Measurements from ENCODE around the gene BCL2.
"Not testable (repeated sequence)": the region's sequence is repeated elsewhere in the genome, so short reads cannot be mapped to it uniquely, and the experiment has no call there.

The BCL2 gene

DNA sequence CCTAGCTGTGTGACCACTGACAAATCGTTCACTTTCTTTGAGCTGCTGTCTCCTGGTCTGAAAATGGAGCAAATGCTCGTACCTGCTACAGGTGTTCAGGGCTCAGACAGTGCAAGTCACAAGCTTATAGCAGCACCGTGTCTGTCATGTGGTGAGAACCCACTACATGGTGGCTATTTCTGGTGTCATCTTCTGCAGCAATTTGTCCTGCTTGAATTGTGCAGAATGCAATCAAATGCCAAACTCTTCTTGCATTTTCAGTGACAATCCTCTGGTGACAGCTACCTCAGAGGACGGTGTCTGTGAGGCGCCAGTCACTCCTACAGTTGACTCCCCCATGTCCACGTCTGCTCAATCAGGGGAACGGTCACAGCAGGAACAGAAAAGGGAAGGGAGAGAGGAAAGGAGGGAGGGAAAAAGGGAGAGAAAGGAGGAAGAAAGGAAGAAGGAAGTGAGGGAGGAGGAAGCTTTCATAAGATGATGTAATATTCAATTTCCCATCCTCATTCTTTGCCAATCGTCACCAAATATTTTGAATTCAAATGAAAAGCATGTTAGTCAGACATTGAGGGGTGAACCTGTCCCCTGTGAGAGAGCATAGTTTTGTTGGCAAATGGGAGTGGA is 122.2 kb downstream of the BCL2 start:
- DNase-seq, result no peak

DNA sequence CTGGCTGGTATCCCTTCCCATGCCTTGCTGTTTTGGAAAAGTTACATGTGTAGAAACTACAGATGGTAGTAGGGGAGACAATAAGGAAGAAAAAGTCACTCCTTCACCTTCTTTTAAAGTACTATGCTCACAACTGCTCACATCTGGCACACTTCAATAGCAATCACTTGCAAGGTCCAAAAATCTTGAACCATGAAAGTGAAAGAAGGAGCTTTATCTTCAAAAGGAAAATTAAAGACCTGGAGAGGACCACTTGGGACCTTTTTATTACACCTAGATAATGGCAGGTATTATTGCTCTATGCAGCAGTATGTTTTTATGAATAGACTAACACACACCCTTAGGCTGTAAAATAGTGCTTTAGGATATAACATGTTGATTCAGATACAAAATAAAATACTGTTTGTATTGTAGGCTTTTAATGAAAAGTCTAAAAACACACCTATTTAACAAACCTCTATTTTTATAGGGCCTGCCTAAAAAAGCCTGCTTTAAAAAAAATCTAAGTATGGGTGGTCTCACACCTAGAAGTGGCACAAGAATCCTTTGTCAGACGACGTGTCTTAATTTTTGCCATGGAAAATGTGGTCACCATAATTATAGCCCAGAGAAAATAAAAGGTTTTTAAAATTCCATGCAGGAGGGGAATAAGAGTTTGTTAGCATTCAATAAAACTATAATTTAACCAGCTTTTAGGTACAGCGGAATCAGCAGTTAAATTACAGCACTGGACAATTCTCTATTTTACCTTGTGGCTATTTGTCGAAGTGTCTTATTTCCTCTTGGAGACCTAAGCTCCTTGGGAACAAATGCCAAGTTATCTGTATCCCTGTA is 124.0 kb downstream of the BCL2 start:
- DNase-seq, result no peak

DNA sequence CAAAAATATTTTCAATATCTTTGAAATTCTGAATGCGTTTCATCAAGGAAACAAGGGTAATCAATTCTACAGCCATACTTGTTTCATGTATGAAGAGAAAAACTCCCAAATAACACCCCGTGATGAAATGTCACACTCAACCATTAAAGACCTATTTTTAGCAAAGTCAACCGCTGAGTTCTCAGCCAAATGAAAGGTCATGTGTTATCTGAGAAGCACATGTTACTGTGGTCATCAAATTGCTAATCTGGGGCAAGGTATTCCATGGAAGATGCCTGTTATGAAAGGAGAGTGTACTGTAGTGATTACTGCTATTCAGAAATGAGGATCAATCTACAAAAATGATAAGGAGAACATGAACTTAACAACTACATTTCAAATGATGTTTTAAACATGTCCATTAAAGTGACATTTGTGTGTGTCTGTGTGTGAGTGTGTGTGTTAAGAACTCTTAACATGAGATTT is 126.7 kb downstream of the BCL2 start:
- DNase-seq, result no peak

DNA sequence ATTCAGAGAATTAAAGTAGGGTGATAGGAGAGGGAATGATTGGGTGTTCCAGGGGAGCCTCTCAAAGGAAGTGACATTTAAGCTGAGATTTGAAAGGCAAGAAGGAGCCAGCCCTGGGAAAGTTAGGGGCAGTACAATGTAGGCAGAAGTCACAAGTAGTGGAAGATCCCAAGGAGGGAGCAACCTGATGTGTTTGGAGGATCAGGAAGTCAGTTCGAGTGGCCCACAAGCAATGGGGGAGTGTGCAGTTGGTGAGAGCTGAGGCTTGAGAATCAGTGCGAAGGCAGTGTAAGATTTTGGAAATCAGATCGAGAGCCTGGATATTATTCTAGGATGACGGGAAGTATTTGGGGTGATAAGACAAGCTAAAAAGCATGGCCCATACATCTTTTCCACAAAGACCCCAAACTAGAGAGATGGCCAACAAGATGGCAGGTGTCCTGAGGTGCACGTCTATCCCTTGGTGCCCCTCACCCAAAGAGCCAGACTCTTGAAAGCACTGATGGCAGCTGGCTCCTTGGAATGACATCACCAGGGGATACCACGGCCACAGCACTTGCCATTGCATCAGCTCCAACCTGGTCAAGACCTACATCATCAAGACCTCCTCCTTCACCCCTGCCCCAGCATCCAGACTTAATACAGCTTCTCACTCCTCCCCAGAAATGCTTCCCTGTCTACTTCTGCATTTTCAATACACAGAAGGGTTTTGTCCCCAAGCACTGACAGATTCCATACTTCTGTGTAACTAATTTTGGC is 127.3 kb downstream of the BCL2 start:
- DNase-seq, result no peak

DNA sequence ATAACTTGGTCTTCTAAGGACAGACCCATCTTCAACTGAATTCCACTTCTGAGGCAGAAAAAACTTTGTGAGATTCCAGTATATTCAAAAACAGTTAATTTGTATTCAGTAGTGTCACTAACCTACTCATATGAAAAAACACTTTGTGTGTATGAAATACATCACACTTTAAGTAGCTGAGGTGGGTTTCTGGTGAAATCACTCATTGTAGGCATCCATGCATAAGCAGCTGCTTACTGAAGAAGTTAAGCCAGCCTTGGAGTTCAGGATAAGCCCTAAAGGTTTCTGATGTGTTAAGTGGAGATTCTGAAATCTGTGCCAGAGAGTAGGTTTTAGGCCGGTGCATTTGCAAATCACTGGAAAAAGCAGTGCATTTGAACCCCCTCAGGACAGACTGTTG is 128.2 kb downstream of the BCL2 start:
- no peak for DNase-seq

DNA sequence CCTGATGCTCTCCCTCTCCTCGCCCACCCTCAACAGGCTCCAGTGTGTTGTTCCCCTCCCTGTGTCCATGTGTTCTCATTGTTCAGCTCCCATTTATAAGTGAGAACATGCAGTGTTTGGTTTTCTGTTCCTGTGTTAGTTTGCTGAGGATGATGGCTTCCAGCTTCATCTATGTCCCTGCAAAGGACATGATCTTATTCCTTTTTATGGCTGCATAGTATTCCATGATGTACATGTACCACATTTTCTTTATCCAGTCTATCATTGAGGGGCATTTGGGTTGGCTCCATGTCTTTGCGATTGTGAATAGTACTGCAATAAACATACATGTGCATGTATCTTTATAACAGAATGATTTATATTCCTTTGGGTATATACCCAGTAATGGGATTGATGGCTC is 128.7 kb downstream of the BCL2 start:
- DNase-seq, result not testable (repeated sequence)

DNA sequence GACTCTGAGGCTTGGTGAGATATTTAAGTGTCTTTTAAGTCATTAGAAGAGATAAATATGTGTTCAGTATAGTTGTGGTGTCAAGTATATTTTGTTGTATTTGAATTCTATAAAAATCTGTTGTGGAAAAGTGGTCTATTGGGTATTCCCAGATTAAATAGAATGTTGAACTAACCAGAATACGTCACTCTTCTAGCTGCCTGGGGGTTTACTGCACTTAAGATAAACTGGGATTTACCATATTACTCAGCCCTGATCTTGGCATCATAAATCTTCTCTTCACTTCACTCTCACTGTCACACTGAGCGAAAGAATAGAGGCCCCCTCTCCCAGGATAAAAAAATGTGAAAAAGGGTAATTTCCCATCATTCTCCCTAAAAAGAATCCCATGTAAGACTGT is 129.8 kb downstream of the BCL2 start:
- DNase-seq, result no peak

DNA sequence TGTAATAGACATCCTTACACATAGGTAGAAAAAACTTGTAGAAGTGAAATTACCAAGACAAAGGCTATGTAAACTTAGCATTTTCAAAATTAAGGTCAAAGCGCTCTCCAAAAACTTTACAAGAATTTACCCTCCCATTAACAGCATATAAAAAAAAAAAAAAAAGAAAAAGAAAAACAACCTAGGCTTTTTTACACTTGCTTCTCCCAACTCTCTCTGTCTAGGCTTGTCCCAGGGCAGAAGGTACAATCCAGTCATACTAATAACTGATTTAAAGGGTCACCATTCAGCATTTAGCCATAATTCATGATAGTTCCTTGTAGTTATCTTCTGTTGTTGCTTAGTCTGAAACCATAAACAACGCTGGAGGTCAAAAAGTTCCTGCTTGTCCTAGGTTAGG is 130.5 kb downstream of the BCL2 start:
- no peak for DNase-seq

DNA sequence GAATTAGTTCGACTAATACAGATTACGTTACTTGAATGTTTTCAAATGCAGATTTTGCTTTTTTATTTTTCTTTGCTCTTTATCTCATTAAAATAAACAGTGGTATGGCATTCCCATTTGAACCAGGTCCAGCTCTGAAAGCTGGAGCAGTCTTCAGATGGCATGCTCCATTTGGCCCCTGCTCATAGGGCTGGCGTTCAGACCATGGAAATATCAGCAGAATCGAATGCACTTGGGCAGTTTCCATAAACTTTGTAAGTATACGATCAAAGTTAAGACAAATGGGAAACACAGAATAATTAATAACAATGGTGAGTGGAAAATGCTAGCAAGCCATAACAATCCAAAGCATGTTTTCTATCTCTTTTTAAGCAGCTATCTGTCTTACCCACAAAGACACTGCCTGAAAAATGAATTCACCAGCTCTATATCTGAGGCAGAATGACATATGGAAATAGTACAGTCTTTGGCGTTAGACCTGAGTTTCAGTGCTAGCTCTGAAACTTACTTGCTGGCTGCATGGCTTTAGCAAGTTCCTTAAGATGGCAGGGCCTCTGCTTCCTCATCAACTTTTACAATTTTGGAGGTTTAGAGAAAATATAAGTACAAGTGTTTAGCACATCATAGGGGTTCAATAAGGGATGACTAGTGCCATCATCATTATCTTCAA is 131.6 kb downstream of the BCL2 start:
- no peak for DNase-seq

DNA sequence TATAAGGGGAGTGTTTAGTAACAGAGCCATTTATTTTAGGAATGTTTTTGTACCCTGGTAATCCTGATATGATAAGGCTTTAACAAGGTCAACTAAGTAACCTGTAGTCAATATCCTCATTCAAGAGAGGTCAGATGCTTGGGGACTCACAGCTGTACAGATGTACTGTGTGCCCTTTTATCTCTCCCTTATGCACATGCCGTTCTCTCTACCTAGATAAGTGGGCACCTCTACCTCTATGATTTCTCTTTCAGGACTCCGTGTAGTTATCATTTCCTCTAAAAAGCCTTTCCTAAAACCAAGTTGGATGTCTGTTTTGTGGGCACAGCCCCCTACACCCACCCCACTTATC is 132.4 kb downstream of the BCL2 start:
- no peak for DNase-seq

DNA sequence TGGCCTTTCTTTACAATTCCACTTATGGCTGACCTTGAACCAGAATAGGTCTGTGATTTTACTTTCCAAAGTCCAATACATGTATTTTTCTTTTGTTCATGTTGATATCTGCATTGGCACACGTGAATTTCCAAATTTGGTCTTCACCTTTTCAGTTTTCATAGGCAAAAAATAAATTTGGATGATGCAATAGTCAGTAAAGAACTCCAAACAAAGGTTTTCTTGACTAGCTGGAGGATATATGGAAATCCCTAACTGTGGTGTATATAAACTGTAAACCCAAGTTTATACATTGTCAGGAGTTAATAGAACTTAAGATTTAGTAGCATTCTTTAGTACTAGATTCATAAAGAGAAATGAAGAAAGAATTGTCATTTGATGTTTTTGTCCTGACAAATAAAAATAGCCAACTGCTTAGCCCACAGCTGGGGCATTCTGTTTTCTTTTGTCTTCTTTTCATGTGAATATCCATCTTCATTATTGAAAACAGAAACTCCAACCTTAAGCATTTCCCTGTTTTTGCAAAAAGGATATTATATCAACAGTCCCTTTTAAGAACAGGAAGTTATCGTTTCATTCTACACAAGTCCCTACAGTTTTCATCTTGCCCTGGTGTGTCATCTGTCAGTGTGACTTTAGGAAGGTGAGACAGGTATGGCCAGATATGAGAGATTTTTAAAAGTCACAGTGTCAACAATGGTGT is 132.9 kb downstream of the BCL2 start:
- DNase-seq, result no peak

DNA sequence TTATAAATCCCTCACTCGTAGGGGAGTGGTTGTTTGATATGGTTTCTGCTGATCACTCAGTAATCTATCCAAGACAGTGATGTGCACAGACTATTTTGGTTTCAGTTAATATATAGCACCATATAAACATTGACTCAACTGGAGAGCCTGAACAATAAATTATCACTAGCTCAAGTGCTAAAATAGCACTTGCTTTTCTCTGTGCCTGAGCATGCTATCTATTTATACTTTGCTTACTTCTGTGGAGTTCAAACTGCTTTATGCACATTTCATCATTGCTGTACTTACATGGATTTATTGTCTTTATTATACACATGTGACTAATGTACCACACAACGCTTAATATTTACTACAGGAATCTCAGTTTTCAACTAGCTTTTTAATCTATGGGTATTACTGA is 133.6 kb downstream of the BCL2 start:
- DNase-seq, result no peak

DNA sequence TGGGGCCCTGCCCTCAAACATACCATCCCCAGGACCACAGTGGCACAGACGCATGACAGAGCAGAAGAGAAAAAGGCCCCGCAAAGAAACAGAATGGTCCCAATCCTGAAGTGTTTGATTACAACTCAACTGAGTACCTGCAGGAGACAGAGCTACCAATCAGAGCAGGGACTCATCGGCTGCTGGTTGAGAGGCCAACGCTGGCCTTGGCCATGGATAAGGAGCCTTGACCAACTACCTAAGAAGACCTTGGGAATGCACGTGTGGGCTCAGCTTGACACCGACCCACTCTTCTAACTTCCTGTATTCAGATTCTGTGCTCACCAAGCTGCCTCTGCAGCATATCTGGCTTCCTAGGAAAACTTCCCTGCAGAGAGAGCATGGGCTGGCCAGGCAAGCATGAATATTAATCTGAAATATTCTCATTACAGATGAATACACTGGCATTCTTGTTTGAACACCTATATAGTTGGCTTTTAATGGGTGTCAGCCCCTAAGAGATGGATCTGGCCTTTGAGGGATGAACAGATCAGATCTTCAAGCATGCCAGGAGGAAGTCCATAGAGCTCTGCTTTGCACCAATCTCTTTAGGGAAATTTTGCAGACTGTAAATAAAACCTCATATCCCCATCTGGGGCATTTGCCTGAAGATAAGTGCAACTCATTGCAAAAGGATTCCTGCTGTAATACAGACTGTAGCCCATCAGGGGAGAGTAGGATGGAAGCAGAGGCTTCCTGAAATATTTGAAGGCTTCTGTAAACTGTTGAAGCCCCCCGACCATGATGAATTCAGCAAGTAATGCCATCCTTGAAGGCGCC is 135.4 kb downstream of the BCL2 start:
- DNase-seq, result no peak

DNA sequence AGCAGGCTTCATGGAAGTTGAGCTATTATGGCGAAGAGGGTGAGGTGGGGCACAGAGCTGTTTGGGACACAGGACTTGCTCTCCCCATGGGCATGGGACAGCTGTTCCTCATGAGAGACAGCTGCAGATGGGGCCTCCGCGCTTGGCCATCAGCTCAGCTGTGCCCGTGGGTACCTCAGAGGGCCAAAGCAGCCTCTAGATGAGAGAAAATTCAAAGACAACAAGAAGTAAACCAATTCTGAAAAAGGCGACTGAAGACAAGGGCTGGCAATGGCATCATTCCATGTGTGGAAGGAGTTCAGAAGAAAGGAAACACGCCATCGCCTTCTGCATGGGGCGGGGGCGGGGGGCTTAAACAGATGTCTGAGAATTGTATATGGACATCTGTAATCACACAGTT is 136.2 kb downstream of the BCL2 start:
- no peak for DNase-seq

DNA sequence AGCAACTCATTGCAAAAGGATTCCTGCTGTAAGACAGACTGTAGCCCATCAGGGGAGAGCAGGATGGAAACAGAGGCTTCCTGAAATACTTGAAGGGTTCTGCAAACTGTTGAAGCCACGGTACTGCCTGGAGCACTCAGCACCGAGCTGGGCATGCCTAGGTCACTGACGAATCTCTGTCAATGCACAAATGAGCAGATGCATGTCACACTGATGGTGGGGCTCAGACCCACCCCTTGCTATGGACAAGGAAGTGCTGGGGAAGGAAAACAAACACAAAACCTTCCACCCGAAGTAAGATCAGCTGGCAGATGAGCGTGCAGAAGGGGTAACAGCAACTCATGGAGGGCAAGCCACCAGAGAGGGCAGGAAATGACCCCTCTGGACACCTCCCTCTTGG is 136.7 kb downstream of the BCL2 start:
- no peak for DNase-seq

DNA sequence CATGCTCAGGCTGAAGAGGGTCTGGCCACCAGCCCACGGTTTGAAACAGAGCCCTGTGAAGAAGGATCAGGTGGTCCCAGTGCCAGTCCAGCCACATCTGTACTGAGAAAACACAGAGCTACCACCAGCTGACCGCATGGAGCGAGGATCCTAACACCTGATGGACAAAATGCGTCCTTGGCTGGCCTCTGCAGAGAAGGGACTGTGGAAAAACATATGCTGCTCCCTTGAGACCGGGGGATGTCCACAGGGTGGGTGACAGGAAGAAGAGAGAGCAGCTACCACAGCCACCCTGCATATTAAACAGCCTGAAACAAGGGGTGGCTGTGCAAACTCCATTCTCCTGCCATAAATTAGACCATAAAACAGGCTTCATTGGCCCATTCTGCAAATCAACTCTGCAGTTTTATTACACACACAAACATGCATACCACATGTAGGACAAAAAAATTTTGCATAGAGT is 137.2 kb downstream of the BCL2 start:
- no peak for DNase-seq

DNA sequence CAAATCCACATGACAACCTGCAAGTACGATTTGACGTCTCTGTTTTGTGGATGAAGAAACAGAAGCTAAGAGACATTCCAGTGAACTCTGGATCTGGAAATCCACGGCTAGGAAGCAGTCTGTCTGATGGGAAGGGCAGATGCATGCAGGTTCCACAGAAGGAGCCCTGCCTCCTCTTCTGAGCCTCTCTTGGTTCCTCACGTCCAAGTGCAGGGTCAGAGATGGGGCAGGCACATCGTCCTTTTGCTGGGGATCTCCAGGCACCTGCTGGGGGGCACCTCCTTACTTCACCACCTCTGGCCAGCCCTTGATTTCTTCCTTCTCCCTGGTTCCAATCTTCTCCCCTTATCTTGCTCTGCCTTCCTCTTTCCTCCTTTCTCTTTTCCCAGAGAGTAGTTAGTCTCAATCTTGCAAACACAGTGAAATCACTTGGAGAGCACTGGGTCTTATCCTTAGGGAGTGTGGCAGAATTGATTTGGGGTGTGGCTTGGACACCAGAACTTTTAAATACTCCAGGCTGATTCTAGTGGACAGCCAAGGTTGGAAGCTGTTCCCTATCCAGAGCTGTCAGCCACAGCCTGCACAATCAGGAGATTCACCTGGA is 137.8 kb downstream of the BCL2 start:
- DNase-seq, result no peak

DNA sequence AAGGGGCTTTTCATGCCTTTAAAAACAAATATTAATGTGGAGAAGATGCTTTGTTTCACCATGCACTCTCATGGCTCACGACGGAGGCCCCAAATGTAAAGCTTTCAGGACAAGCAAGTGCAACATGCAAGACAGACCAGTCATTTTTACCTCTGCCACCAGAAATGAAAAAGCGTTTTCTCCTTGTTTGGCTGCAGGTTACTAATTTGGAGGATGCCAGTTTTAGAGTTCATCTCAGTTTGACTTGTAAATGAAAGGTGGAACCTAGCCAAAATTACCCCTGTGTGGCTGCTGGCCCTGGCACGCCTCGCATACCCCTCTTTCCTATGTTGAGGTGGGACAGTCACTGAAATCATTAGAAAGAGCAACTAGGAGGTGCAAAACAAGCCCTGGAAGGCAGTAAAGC is 138.6 kb downstream of the BCL2 start:
- DNase-seq, result no peak

DNA sequence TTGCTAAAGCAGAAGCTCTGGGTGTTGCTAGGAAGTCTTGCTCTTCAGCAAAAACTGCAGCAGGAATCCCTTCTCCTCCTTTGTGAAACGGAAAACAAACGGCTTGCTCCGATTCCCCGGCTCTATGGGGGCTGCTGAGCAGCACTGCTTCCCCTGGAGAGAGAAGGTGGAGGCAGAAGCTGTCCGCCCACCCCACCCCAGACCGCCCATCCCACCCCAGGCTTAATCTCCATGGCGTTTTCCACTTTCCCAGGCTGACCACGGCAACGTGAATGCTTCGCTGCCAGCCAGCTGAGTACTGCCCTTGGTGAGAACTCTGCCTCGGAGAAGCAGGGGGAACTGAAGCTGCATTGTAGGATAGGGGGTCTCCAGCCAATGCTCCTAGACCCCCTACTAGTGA is 139.2 kb downstream of the BCL2 start:
- no peak for DNase-seq

DNA sequence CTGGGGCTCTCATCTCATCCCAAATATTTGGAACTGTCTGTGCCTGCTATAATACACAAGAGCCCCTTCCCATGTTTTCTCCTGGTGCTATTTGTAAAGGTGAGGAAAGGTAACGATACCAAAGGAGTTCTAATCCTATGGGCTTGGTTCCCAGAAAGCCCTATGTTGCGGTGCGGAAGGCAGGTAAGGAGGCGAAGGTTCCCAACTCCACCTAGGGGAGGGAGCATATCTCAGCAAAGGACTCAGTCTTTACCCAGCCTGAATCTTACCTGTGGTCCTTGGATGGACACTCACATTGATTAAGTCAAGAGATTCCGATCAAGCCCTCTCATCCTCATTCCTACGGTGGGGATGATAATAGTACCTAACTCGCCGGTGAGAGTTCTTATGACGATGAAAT is 140.1 kb downstream of the BCL2 start:
- no peak for DNase-seq

DNA sequence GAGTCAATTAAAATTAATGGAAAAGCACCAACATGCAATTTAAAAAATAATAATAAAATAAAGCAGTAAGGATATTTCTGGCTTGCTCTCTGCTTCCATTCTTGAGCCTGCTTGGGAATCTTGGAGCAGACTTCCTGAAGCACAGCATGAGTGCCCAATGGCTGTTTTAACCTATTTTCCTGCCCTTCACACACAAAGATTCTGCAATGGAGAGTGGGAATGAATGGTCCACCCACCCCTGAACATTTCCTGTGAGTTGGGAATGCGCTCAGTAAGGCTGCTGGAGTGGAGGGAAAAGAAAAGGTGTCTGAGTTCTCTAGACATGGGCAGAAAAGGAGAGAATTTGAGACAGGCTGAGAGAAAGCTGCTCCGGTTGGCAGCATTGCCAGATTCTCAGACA is 140.6 kb downstream of the BCL2 start:
- DNase-seq, result no peak

All from NCI-H2107 (cell line).